ENCODE measurements around the gene ACY1. TPM values are rescaled to one million over a fixed set of nuclear protein-coding genes. Genes with fewer than 3 reads are reported as not detected.

The ACY1 gene
- total and polyA plus RNA-seq, 2 donors (not counting 3 experiments of a cell fraction or from before 2014, with no cell fraction given): 13.4 to 32.9 TPM

DNA sequence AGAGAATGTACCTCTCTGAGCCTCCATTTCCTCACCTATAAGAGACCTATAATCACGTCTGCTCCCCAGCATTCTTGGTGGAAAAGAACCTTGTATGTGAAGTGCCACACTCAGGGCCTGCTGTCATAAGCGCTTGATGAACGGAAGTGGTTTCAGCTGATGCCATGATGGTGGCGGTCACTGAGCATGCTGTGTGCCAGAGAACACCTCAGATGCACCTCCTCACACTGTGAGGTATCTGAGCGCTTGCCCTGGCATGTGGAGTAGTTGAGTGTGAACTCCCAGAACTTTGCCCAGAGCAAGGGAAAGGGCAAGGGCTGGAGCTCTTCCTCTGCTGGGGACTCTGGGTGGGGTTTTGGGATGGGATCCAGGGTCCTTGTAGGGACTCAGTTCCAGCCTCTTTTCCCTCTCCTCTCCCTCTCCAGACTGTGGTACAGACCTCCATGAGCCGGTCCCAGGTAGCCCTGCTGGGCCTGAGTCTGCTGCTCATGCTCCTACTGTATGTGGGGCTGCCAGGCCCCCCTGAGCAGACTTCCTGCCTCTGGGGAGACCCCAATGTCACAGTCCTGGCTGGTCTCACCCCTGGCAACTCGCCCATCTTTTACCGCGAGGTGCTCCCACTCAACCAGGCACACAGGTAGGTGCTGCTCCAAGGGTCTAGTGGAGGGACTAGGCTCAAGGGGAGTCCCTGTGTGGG, 5.7 kb upstream of the ACY1 start:
- POLR2A ChIA-PET: interaction anchor here (0.6 kb wide), 1 partner anchor 15 kb away, joined by 6 read pairs; no protein-coding TSS in a partner anchor
- no peak overlapping the region for H3K4me3 ChIP-seq (replicated peaks in 1 of 3; ENCODE audit: insufficient read depth in 1 of 3, low read depth in 1 of 3, low read length in 3 of 3)
- no peak for FAIRE-seq
- H3K4me2 ChIP-seq (ENCODE audit: insufficient read depth, low read length): no peak overlapping the region
- H3K27ac ChIP-seq (ENCODE audit: insufficient read depth, low read depth, low read length): no peak overlapping the region
- no TSS peak for BruUV-seq (replicated peaks)
- H3K79me2 ChIP-seq (ENCODE audit: control insufficient read depth, insufficient read depth, low read length): no peaks in the 10 kb centered on the region
- H2AFZ ChIP-seq (ENCODE audit: low read depth, low read length): no peak overlapping the region
- H3K27me3 ChIP-seq (ENCODE audit: control insufficient read depth in 2 of 2, insufficient read depth in 2 of 2, low read length in 2 of 2): no peaks in the 10 kb centered on the region
- CTCF ChIA-PET: no interaction called here
- H3K4me1 ChIP-seq (ENCODE audit: control insufficient read depth, extremely low read depth, insufficient read depth, low read length): peaks cover 29% of the 10 kb centered on the region
- no peaks in the 10 kb centered on the region for H3K36me3 ChIP-seq (ENCODE audit: control insufficient read depth in 2 of 2, extremely low read depth in 1 of 2, insufficient read depth in 2 of 2, low read length in 2 of 2)
- intact Hi-C loops (cut with micrococcal nuclease) (no loop called here), dilution Hi-C loops (cut with MboI; ENCODE audit: extremely low pct_ligation_motif_present, low sequenced_read_pairs) (no loop called here)
- H4K20me1 ChIP-seq (replicated peaks; ENCODE audit: control insufficient read depth, extremely low read depth, insufficient read depth, low read length): no peaks in the 10 kb centered on the region
- DNase-seq (ENCODE audit: low read depth, low spot score): no peak
- no peaks in the 10 kb centered on the region for H3K9me3 ChIP-seq (replicated peaks; ENCODE audit: control insufficient read depth, insufficient read depth, low read length)
- no peaks in the 10 kb centered on the region for H3K9me1 ChIP-seq (replicated peaks; ENCODE audit: control insufficient read depth, extremely low read depth, insufficient read depth, low read length)
- TF ChIP-seq POLR2AphosphoS5 (IDR thresholded peaks at IDR 0.05; ENCODE audit: insufficient read depth, low read depth, low read length) (no peak), MYC (IDR thresholded peaks at IDR 0.05; ENCODE audit: low read depth, low read length) (no peak), POLR2A (IDR thresholded peaks at IDR 0.05; ENCODE audit: low read depth, low read length) (no peak), EZH2 (IDR thresholded peaks at IDR 0.05; ENCODE audit: borderline replicate concordance, low read depth, low read length, severe bottlenecking) (no peak), JUN (IDR thresholded peaks at IDR 0.05; ENCODE audit: borderline replicate concordance, insufficient read depth, insufficient read length, low read depth) (no peak), FOS (IDR thresholded peaks at IDR 0.05; ENCODE audit: borderline replicate concordance, insufficient read depth, low read length) (no peak), GATA2 (IDR thresholded peaks at IDR 0.05; ENCODE audit: insufficient read depth, insufficient read length, low read depth, low read length) (no peak)
- TF ChIP-seq, protein P1, sequence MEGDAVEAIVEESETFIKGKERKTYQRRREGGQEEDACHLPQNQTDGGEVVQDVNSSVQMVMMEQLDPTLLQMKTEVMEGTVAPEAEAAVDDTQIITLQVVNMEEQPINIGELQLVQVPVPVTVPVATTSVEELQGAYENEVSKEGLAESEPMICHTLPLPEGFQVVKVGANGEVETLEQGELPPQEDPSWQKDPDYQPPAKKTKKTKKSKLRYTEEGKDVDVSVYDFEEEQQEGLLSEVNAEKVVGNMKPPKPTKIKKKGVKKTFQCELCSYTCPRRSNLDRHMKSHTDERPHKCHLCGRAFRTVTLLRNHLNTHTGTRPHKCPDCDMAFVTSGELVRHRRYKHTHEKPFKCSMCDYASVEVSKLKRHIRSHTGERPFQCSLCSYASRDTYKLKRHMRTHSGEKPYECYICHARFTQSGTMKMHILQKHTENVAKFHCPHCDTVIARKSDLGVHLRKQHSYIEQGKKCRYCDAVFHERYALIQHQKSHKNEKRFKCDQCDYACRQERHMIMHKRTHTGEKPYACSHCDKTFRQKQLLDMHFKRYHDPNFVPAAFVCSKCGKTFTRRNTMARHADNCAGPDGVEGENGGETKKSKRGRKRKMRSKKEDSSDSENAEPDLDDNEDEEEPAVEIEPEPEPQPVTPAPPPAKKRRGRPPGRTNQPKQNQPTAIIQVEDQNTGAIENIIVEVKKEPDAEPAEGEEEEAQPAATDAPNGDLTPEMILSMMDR (IDR thresholded peaks at IDR 0.05; ENCODE audit: extremely low read depth in 1 of 2, insufficient read depth in 1 of 2, low read depth in 1 of 2, low read length in 2 of 2): no peak
- TF ChIP-seq, protein P2, sequence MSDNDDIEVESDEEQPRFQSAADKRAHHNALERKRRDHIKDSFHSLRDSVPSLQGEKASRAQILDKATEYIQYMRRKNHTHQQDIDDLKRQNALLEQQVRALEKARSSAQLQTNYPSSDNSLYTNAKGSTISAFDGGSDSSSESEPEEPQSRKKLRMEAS (IDR thresholded peaks at IDR 0.05; ENCODE audit: insufficient read depth, insufficient read length): no peak
- H3K9ac ChIP-seq (replicated peaks; ENCODE audit: extremely low read depth, insufficient read depth, low read length): no peak overlapping the region

All from endothelial cell of umbilical vein (primary cell).